NCI-H345 treated with DMSO at 0.1 percent for 48 hours (cell line): ENCODE data around the gene CDK6.
"Not testable (repeated sequence)": the region's sequence is repeated elsewhere in the genome, so short reads cannot be mapped to it uniquely, and the experiment has no call there.

Experiments
- DNase-seq: peaks from one replicate; lab custom pipeline; 2025; ENCODE audit not compliant: unreplicated experiment; lab: John Stamatoyannopoulos, UW

CDK6 gene

GRCh38 chr7:92836489-92836999 lies at the start of gene CDK6:
TSS of gene CDK6 (minus strand) at chr7:92836573. CDS start at chr7:92833323, 3,250 bp downstream.
- no peak for DNase-seq

GRCh38 chr7:92886039-92886438 lies 49.7 kb upstream of the CDK6 start:
- not testable (repeated sequence) for DNase-seq

- DNase-seq, result no peak
These were observed 47.8 kb upstream of the CDK6 start for GRCh38 chr7:92884218-92884617.

- DNase-seq, result no peak
These were observed 46.4 kb upstream of the CDK6 start for GRCh38 chr7:92882760-92883159.

- DNase-seq, result no peak
These were observed 44.7 kb upstream of the CDK6 start for GRCh38 chr7:92881091-92881485.

GRCh38 chr7:92880212-92881090 lies 44.1 kb upstream of the CDK6 start:
- DNase-seq, result no peak

- DNase-seq, result no peak
These were observed 41.0 kb upstream of the CDK6 start for GRCh38 chr7:92877367-92877766.

GRCh38 chr7:92876836-92877235 lies 40.5 kb upstream of the CDK6 start:
- DNase-seq, result no peak

- DNase-seq, result no peak
These were observed 39.3 kb upstream of the CDK6 start for GRCh38 chr7:92875719-92876118.

- DNase-seq, result no peak
These were observed 38.8 kb upstream of the CDK6 start for GRCh38 chr7:92875173-92875572.

- no peak for DNase-seq
These were observed 38.2 kb upstream of the CDK6 start for GRCh38 chr7:92874567-92874966.

GRCh38 chr7:92873776-92874175 lies 37.4 kb upstream of the CDK6 start:
- DNase-seq, result no peak

GRCh38 chr7:92872701-92873100 lies 36.3 kb upstream of the CDK6 start:
- DNase-seq, result no peak

GRCh38 chr7:92868683-92869293 lies 32.4 kb upstream of the CDK6 start:
- no peak for DNase-seq

GRCh38 chr7:92864169-92864568 lies 27.8 kb upstream of the CDK6 start:
- not testable (repeated sequence) for DNase-seq

GRCh38 chr7:92856436-92856835 lies 20.1 kb upstream of the CDK6 start:
- DNase-seq, result no peak

- DNase-seq, result no peak
These were observed 18.3 kb upstream of the CDK6 start for GRCh38 chr7:92854501-92855238.

GRCh38 chr7:92851732-92852131 lies 15.4 kb upstream of the CDK6 start:
- no peak for DNase-seq

- DNase-seq, result no peak
These were observed 14.1 kb upstream of the CDK6 start for GRCh38 chr7:92850516-92850915.

- no peak for DNase-seq
These were observed 12.9 kb upstream of the CDK6 start for GRCh38 chr7:92849322-92849721.

- DNase-seq, result no peak
These were observed 12.5 kb upstream of the CDK6 start for GRCh38 chr7:92848851-92849250.

- DNase-seq, result no peak
These were observed 12.1 kb upstream of the CDK6 start for GRCh38 chr7:92848441-92848840.
